ENCODE results near the gene FOXE1. TPM values are rescaled to one million over a fixed set of nuclear protein-coding genes. Genes with fewer than 3 reads are reported as not detected.
A peak's percentile ranks its signal among the peaks of the same experiment; 100 is the strongest.

The FOXE1 gene
- total RNA-seq: not detected
- long read RNA-seq, donor 1: 0 reads
- long read RNA-seq, donor 2: 0 reads

DNA sequence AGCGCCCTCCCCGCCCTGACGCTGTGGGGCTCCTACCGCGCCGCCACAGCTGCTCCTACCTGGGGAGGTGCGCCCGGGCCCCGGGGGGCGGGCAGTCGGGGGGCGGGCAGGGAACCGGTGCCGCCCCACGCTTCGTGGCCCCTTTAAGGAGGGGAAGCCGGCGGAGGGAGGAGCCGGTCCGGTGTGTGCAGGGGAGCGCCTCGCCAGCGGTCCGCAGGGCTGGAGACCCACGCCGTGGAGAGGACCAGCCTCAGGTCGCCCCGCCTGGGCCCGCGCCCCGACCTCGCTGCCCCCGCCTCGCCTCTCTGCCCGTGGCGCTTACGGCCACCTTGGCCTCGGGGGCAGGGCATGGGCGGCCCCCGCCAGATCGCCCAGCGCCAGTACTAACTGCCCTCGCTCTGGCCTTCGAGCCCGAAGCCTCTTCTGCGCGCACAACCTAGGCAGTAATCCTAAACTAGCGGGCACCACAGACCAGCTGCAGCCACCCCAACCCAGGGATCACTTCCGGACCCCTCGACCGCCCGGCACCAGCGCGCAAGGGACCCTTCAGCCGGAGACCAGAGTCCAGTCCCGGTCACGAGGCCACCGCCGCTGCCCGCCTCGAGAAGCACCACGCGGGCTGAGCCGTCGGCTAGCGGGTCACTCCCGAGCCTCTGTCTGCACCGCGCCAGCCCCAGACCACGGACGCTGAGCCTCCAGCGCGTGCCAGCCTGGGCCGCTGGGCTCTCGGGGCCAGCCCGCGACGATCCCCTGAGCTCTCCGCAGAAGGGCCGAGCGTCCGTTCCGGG is at the start of gene FOXE1:
Gene FOXE1, plus strand, starts transcription at position 171 of the 788 bp plus-strand sequence. CDS start 689 bp downstream, outside the sequence.
- Histone ChIP-seq H3K4me1 (ENCODE audit: low read depth) (peaks cover 27% of the 10 kb centered on the region), H3K36me3 (ENCODE audit: low read depth) (no peaks in the 10 kb centered on the region), H3K4me3 (no peak within 1 kb of the TSS), H3K9me3 (no peaks in the 10 kb centered on the region)
- TF ChIP-seq CTCF (IDR thresholded peaks at IDR 0.05): no peak
- intact Hi-C loops (cut with DNase I, micrococcal nuclease): no loop called here
- ATAC-seq: peak; percentile 24
- DNase-seq: no peak

DNA sequence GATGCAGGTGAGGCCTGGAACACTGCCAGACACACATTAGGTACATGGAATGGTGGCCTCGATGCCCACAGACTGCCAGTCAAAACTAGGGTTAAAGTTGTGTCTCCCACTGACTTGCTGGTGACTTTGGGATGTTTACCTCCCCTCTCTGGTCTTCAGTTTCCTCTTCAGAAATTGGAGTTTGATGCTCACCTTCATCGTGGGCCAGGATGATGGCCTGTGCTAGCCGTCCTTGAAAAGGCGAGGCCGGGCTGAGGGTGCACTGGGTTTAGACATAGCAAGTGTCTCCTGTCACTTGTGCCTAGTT is 49.0 kb upstream of the FOXE1 start:
- ATAC-seq (no peak), DNase-seq (no peak)
- TF ChIP-seq CTCF (IDR thresholded peaks at IDR 0.05): no peak
- intact Hi-C loops (cut with DNase I, micrococcal nuclease): no loop called here
- H3K36me3 ChIP-seq (ENCODE audit: low read depth): no peaks in the 10 kb centered on the region
- no peaks in the 10 kb centered on the region for H3K9me3 ChIP-seq
- peaks cover 7% of the 10 kb centered on the region for H3K4me1 ChIP-seq (ENCODE audit: low read depth)
- H3K4me3 ChIP-seq: no peak overlapping the region

DNA sequence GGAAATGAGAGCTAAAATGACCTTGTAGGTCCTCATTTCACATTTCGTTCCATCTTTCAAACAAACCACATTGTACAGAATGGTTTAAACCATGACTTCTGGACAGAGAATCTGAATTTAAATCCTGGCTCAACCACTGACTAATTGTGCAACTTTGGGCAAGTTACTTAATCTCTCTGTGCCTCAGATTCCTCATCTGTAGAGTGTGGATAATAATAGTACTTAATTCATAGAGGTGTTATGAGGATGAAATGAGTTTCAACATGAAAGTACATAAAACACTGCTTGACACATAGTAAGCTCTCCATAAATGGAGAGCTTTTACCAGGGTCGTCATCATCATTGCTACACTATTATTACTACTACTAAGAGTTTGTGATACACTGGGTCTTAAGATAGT is 46.3 kb upstream of the FOXE1 start:
- Histone ChIP-seq H3K4me1 (ENCODE audit: low read depth) (peaks cover 7% of the 10 kb centered on the region), H3K4me3 (no peak overlapping the region), H3K36me3 (ENCODE audit: low read depth) (no peaks in the 10 kb centered on the region), H3K9me3 (no peaks in the 10 kb centered on the region)
- DNase-seq (no peak), ATAC-seq (no peak)
- intact Hi-C loops (cut with DNase I, micrococcal nuclease): no loop called here
- TF ChIP-seq CTCF (IDR thresholded peaks at IDR 0.05): no peak

DNA sequence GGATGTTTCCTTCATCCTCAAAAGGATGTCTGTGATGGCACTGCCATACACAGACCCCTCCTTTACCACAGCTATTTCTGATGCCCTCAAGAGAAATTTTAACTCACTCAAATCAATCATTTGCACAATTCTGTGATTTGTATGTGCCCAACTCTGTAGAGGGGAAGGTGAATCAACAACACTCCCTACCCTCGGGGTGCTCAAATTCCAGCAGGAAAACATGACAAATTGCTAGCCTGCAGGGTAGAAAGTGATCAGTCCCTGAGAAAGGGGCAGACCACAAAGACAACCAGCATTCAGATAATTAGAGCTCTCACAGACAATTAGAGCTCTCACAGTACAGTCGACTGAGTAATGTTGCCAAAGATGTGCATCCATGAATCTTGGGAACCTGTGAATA is 45.3 kb upstream of the FOXE1 start:
- Histone ChIP-seq H3K9me3 (no peaks in the 10 kb centered on the region), H3K4me3 (no peak overlapping the region), H3K36me3 (ENCODE audit: low read depth) (no peaks in the 10 kb centered on the region), H3K4me1 (ENCODE audit: low read depth) (peaks cover 7% of the 10 kb centered on the region)
- DNase-seq (no peak), ATAC-seq (no peak)
- no peak for TF ChIP-seq CTCF (IDR thresholded peaks at IDR 0.05)
- intact Hi-C loops (cut with DNase I, micrococcal nuclease): no loop called here

GRCh38 chr9:97808415-97808814 is 44.6 kb upstream of the FOXE1 start:
- intact Hi-C loops (cut with DNase I, micrococcal nuclease): no loop called here
- no peak for ATAC-seq
- H3K4me3 ChIP-seq: no peak overlapping the region
- no peaks in the 10 kb centered on the region for H3K9me3 ChIP-seq
- H3K36me3 ChIP-seq (ENCODE audit: low read depth): no peaks in the 10 kb centered on the region
- no peak for DNase-seq
- TF ChIP-seq CTCF (IDR thresholded peaks at IDR 0.05): no peak
- H3K4me1 ChIP-seq (ENCODE audit: low read depth): peaks cover 3% of the 10 kb centered on the region

Data from mucosa of descending colon (tissue), 3 donors.